RCC 7860 (cell line): ENCODE results near the gene ADAMTS1.

Source experiments
- DNase-seq: peaks from one replicate; pipeline ENCODE4 v3.0.0-alpha.2; 2015; ENCODE audit warnings: low spot score
- FAIRE-seq: peaks from 2 replicates; lab custom pipeline; 2012; peaks lifted over from hg19 to GRCh38; lab: Jason Lieb, UNC

Gene ADAMTS1

GRCh38 chr21:26794597-26795411 lies 50.4 kb downstream of the ADAMTS1 start:
- no peak for FAIRE-seq
- no peak for DNase-seq

GRCh38 chr21:26790296-26790695 lies 54.9 kb downstream of the ADAMTS1 start:
- FAIRE-seq (no peak), DNase-seq (no peak)

GRCh38 chr21:26788790-26789189 lies 56.4 kb downstream of the ADAMTS1 start:
- DNase-seq (no peak), FAIRE-seq (no peak)
